Smooth muscle cell (in vitro differentiated cells): Measurements from ENCODE around the gene TIMELESS. TPM values are rescaled to one million over a fixed set of nuclear protein-coding genes. Genes with fewer than 3 reads are reported as not detected.
A peak's percentile ranks its signal among the peaks of the same experiment; 100 is the strongest.

Experiments
- DNase-seq: peaks from one replicate; lab custom pipeline; 2025; ENCODE audit not compliant: unreplicated experiment; lab: John Stamatoyannopoulos, UW
- H2AFZ ChIP-seq: fragments of 200-600 bp; sonication (generic); 2 replicates; pipeline ENCODE4 v1.6.0; 2016; ENCODE audit warnings: antibody characterized with exemption, low read depth, mild to moderate bottlenecking
- H3F3A ChIP-seq: fragments of 200-600 bp; sonication (generic); 2 replicates; pipeline ENCODE4 v1.6.0; 2017; ENCODE audit warnings: antibody characterized with exemption, low read depth
- H3K27ac ChIP-seq: fragments of 200-600 bp; sonication (generic); 2 replicates; pipeline ENCODE4 v1.5.1; 2016; ENCODE audit warnings: low read depth, mild to moderate bottlenecking
- H3K27me3 ChIP-seq: fragments of 200-600 bp; sonication (generic); 2 replicates; pipeline ENCODE4 v1.6.1; 2016; ENCODE audit warnings: low read depth, mild to moderate bottlenecking
- H3K36me3 ChIP-seq: fragments of 200-600 bp; sonication (generic); 2 replicates; pipeline ENCODE4 v1.5.1; 2016; ENCODE audit warnings: low read depth
- H3K4me1 ChIP-seq: fragments of 200-600 bp; sonication (generic); 2 replicates; pipeline ENCODE4 v1.5.1; 2016; ENCODE audit warnings: low read depth
- H3K4me2 ChIP-seq: fragments of 200-600 bp; sonication (generic); 2 replicates; pipeline ENCODE4 v1.6.0; 2016; ENCODE audit warnings: mild to moderate bottlenecking
- H3K4me3 ChIP-seq: fragments of 200-600 bp; sonication (generic); 2 replicates; pipeline ENCODE4 v1.5.1; 2016; ENCODE audit warnings: mild to moderate bottlenecking
- H3K79me2 ChIP-seq: fragments of 200-600 bp; sonication (generic); 2 replicates; pipeline ENCODE4 v1.6.0; 2016; ENCODE audit warnings: low read depth, mild to moderate bottlenecking
- H3K9ac ChIP-seq: fragments of 200-600 bp; sonication (generic); 2 replicates; pipeline ENCODE4 v1.6.0; 2016; ENCODE audit warnings: low read depth
- H3K9me3 ChIP-seq: fragments of 200-600 bp; sonication (generic); replicated peaks from 2 replicates; pipeline ENCODE4 v1.5.1; 2016; ENCODE audit warnings: low read depth
- H4K20me1 ChIP-seq: fragments of 200-600 bp; sonication (generic); 2 replicates; pipeline ENCODE4 v1.6.0; 2016; ENCODE audit warnings: low read depth
- WGBS: methylation state at CpG from one replicate; pipeline ENCODE4 v1.1.7; 2016; ENCODE audit warnings: low lambda C conversion rate; 5-methylcytosine and 5-hydroxymethylcytosine counted together
- polyA plus RNA-seq: library from polyadenylated mRNA; unstranded; fragments of >200 nt; fragmentation: Nextera tagmentation; extraction: Ambion mirVana; gene quantifications from 2 replicates; pipeline ENCODE4 v1.2.1, GENCODE V29; 2016
- total RNA-seq: library from RNA; depleted of rRNA; stranded (reverse); fragments of >200 nt; gene quantifications from 2 replicates; pipeline ENCODE4 v1.2.3, GENCODE V29; 2014
- TF ChIP-seq, protein P1 (sequence below): fragments of 200-600 bp; sonication (generic); IDR thresholded peaks from 2 replicates; pipeline ENCODE4 v1.5.1; 2017; ENCODE audit warnings: borderline replicate concordance, mild to moderate bottlenecking, antibody characterized with exemption; ENCODE audit not compliant: insufficient read depth, poor library complexity, severe bottlenecking

The TIMELESS gene
- total and polyA plus RNA-seq, 2 experiments from 2014 or later: 6.3 to 9.9 TPM

DNA sequence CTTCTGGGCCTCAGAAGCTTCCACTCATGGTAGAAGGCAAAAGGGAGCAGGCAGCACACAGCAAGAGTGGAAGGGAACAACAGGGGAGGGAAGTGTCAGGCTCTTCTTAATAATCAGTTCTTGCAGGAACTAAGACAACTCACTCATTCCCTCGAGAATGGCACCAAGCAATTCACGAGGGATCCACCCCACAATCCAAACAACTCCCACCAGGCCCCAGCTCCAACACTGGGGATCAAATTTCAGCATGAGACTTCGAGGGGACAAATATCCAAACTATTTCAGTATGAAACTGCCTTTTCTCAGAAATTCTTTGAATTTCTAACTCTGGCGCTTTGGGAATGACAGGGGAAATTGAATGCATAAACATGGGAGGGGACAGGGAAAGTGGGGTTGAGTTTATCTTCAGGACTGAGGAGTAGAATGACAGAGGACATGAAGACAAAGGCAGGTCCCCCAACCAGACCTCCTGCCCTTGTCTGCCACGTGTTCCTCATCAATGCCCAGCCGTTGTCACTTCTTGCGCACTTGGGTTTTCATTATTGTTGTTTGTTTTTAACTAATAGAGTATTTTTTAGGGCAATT is 62.0 kb downstream of the TIMELESS start:
- Histone ChIP-seq H3K36me3 (no peaks in the 10 kb centered on the region), H3K4me1 (peaks cover 3% of the 10 kb centered on the region), H3K4me2 (no peak overlapping the region), H3K9ac (no peak overlapping the region), H3K9me3 (no peaks in the 10 kb centered on the region), H3K79me2 (no peaks in the 10 kb centered on the region), H3K27ac (no peak overlapping the region), H2AFZ (peak overlapping the region; percentile 93), H3F3A (no peaks in the 10 kb centered on the region), H3K27me3 (no peaks in the 10 kb centered on the region), H4K20me1 (no peaks in the 10 kb centered on the region), H3K4me3 (no peak overlapping the region)
- TF ChIP-seq, protein P1, sequence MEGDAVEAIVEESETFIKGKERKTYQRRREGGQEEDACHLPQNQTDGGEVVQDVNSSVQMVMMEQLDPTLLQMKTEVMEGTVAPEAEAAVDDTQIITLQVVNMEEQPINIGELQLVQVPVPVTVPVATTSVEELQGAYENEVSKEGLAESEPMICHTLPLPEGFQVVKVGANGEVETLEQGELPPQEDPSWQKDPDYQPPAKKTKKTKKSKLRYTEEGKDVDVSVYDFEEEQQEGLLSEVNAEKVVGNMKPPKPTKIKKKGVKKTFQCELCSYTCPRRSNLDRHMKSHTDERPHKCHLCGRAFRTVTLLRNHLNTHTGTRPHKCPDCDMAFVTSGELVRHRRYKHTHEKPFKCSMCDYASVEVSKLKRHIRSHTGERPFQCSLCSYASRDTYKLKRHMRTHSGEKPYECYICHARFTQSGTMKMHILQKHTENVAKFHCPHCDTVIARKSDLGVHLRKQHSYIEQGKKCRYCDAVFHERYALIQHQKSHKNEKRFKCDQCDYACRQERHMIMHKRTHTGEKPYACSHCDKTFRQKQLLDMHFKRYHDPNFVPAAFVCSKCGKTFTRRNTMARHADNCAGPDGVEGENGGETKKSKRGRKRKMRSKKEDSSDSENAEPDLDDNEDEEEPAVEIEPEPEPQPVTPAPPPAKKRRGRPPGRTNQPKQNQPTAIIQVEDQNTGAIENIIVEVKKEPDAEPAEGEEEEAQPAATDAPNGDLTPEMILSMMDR: no peak
- WGBS: 47% methylated on average over 7 of the region's 7 CpGs
- no peak for DNase-seq

DNA sequence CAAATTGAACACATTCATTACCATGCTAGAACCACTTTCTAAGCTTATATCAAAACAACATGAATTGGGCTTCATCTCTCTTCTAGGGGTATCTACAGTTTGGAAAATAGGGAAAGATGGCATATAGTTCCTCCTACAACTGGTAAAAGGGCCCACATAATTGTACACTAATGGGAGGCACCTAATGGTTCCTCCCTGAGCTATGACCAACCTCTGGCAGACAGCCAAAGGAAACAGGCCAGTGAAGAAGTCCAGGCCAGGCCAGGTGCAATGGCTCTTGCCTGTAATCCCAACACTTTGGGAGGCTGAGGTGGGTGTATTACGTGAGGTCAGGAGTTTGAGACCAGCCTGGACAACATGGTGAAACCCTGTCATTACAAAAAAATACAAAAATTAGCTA is 63.4 kb downstream of the TIMELESS start:
- no peaks in the 10 kb centered on the region for H3F3A ChIP-seq
- no peak overlapping the region for H3K9ac ChIP-seq
- 100% methylated on average over 1 of the region's 1 CpG for WGBS
- no peak overlapping the region for H3K4me3 ChIP-seq
- no peak overlapping the region for H3K27ac ChIP-seq
- no peaks in the 10 kb centered on the region for H3K36me3 ChIP-seq
- no peak overlapping the region for H2AFZ ChIP-seq
- DNase-seq: no peak
- peaks cover 3% of the 10 kb centered on the region for H3K4me1 ChIP-seq
- TF ChIP-seq, protein P1: no peak
- H3K27me3 ChIP-seq: no peaks in the 10 kb centered on the region
- no peaks in the 10 kb centered on the region for H4K20me1 ChIP-seq
- H3K79me2 ChIP-seq: no peaks in the 10 kb centered on the region
- H3K9me3 ChIP-seq: no peaks in the 10 kb centered on the region
- no peak overlapping the region for H3K4me2 ChIP-seq

DNA sequence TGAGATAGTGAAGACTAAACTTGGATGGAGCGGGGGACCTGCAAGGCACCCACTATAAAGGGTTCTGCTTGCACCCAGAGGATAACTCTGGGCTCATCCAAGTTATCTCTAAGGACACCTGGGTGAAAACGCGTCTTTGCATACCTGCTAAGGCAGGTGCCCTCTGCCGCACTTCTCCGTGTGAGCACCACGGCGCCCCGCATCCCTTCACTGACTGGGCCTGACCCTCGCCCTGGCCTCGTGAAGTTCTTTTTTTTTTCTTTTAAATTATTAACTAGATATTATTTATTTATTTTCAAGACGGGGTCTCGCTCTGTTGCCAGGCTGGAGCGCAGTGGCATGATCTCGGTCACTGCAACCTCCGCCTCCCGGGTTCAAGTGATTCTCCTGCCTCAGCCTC is 66.6 kb downstream of the TIMELESS start:
- Histone ChIP-seq H4K20me1 (no peaks in the 10 kb centered on the region), H3K9me3 (no peaks in the 10 kb centered on the region), H3F3A (no peaks in the 10 kb centered on the region), H3K27me3 (no peaks in the 10 kb centered on the region), H3K4me3 (no peak overlapping the region), H3K4me1 (peaks cover 3% of the 10 kb centered on the region), H3K36me3 (no peaks in the 10 kb centered on the region), H3K4me2 (no peak overlapping the region), H3K79me2 (no peaks in the 10 kb centered on the region), H2AFZ (no peak overlapping the region), H3K27ac (no peak overlapping the region), H3K9ac (no peak overlapping the region)
- no peak for DNase-seq
- TF ChIP-seq, protein P1: no peak
- WGBS: 94% methylated on average over 16 of the region's 16 CpGs

DNA sequence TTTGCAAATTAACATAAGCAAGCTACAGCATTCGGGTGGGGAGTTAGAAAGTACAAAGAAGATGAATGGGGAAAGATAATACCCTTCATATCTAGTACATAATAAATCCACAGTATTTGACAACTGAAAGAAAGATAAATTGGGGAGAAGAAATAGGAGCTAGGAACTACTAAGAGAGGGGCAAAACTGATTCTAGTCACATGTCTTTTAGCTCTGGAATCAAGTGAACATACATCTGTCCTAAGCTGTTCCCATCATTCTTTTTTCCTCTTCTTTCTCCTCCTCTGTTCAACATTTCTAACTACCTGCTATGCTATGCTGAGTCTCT is 71.3 kb downstream of the TIMELESS start:
- H2AFZ ChIP-seq: peak overlapping the region; percentile 3
- DNase-seq: no peak
- no peak overlapping the region for H3K27ac ChIP-seq
- no peak overlapping the region for H3K9ac ChIP-seq
- H3F3A ChIP-seq: no peaks in the 10 kb centered on the region
- no peaks in the 10 kb centered on the region for H3K9me3 ChIP-seq
- H3K4me3 ChIP-seq: no peak overlapping the region
- TF ChIP-seq, protein P1: no peak
- no peak overlapping the region for H3K4me2 ChIP-seq
- no peaks in the 10 kb centered on the region for H3K4me1 ChIP-seq
- 80% methylated on average over 1 of the region's 1 CpG for WGBS
- no peaks in the 10 kb centered on the region for H3K36me3 ChIP-seq
- H4K20me1 ChIP-seq: no peaks in the 10 kb centered on the region
- H3K79me2 ChIP-seq: no peaks in the 10 kb centered on the region
- no peaks in the 10 kb centered on the region for H3K27me3 ChIP-seq
